H9 (cell line): ENCODE measurements around the gene RAB3GAP2. TPM values are rescaled to one million over a fixed set of nuclear protein-coding genes. Genes with fewer than 3 reads are reported as not detected.

Experiments
- DNase-seq: peaks from one replicate; pipeline ENCODE4 v3.0.0-alpha.2; 2017
- H2AFZ ChIP-seq: one replicate; pipeline ENCODE4 v1.6.1; 2013; ENCODE audit warnings: mild to moderate bottlenecking, low read length, control low read depth, moderate library complexity
- H2AK5ac ChIP-seq: 2 replicates; pipeline ENCODE4 v1.6.1; 2013; ENCODE audit warnings: low read length, control low read depth, mixed read lengths; ENCODE audit not compliant: insufficient read length
- H2BK120ac ChIP-seq: one replicate; pipeline ENCODE4 v1.6.1; 2013; ENCODE audit warnings: low read depth, mild to moderate bottlenecking, low read length, control low read depth, inconsistent platforms; ENCODE audit not compliant: poor library complexity, severe bottlenecking
- H2BK12ac ChIP-seq: 2 replicates; pipeline ENCODE4 v1.6.1; 2013; ENCODE audit warnings: low read length, control low read depth, mixed read lengths, low read depth; ENCODE audit not compliant: insufficient read length
- H2BK15ac ChIP-seq: 2 replicates; pipeline ENCODE4 v1.6.1; 2013; ENCODE audit warnings: low read depth, low read length, control low read depth
- H2BK20ac ChIP-seq: one replicate; pipeline ENCODE4 v1.6.1; 2013; ENCODE audit warnings: low read depth, mild to moderate bottlenecking, low read length, control low read depth, inconsistent platforms; ENCODE audit not compliant: poor library complexity, severe bottlenecking
- H2BK5ac ChIP-seq: 2 replicates; pipeline ENCODE4 v1.6.1; 2013; ENCODE audit warnings: low read length, control low read depth, mixed read lengths; ENCODE audit not compliant: insufficient read length
- H3K14ac ChIP-seq: 2 replicates; pipeline ENCODE4 v1.6.1; 2013; ENCODE audit warnings: low read length, control low read depth; ENCODE audit not compliant: insufficient read depth
- H3K18ac ChIP-seq: 2 replicates; pipeline ENCODE4 v1.6.1; 2013; ENCODE audit warnings: low read depth, mild to moderate bottlenecking, mixed read lengths, low read length, control low read depth; ENCODE audit not compliant: insufficient read length
- H3K23ac ChIP-seq: 2 replicates; pipeline ENCODE4 v1.6.1; 2013; ENCODE audit warnings: low read length, control low read depth, mixed read lengths, low read depth; ENCODE audit not compliant: insufficient read length
- H3K23me2 ChIP-seq: 2 replicates; pipeline ENCODE4 v1.6.1; 2013; ENCODE audit warnings: low read depth, mild to moderate bottlenecking, mixed read lengths, low read length, control low read depth; ENCODE audit not compliant: insufficient read length, poor library complexity, severe bottlenecking
- H3K27ac ChIP-seq: 2 replicates; pipeline ENCODE4 v1.5.1; 2013; ENCODE audit warnings: low read length, control low read depth, mixed read lengths, low read depth; ENCODE audit not compliant: insufficient read length
- H3K27me3 ChIP-seq: 2 replicates; pipeline ENCODE4 v1.6.1; 2013; ENCODE audit warnings: low read length, control low read depth, inconsistent platforms; ENCODE audit not compliant: insufficient read depth
- H3K4ac ChIP-seq: 2 replicates; pipeline ENCODE4 v1.6.1; 2013; ENCODE audit warnings: low read depth, mild to moderate bottlenecking, control low read depth, inconsistent platforms, low read length, moderate library complexity
- H3K4me1 ChIP-seq: 2 replicates; pipeline ENCODE4 v1.6.1; 2013; ENCODE audit warnings: low read length, control low read depth, inconsistent platforms; ENCODE audit not compliant: insufficient read depth
- H3K4me2 ChIP-seq: 2 replicates; pipeline ENCODE4 v1.6.1; 2013; ENCODE audit warnings: low read length, control low read depth, mixed read lengths; ENCODE audit not compliant: insufficient read length, insufficient read depth
- H3K56ac ChIP-seq: 2 replicates; pipeline ENCODE4 v1.6.1; 2013; ENCODE audit warnings: low read depth, mild to moderate bottlenecking, mixed read lengths, low read length, control low read depth; ENCODE audit not compliant: insufficient read length
- H3K79me1 ChIP-seq: 2 replicates; pipeline ENCODE4 v1.6.1; 2013; ENCODE audit warnings: low read depth, mild to moderate bottlenecking, moderate library complexity, low read length, control low read depth, inconsistent platforms; ENCODE audit not compliant: insufficient read depth, poor library complexity, severe bottlenecking
- H3K79me2 ChIP-seq: 2 replicates; pipeline ENCODE4 v1.6.1; 2013; ENCODE audit warnings: low read length, control low read depth, inconsistent platforms; ENCODE audit not compliant: insufficient read depth
- H3K9ac ChIP-seq: 2 replicates; pipeline ENCODE4 v1.6.1; 2013; ENCODE audit warnings: low read length, control low read depth, mixed read lengths; ENCODE audit not compliant: insufficient read length; ENCODE audit errors: extremely low read depth
- H3K9me3 ChIP-seq: one replicate; pipeline ENCODE4 v1.6.1; 2013; ENCODE audit warnings: low read depth, low read length, inconsistent platforms; ENCODE audit not compliant: control insufficient read depth
- H3T11ph ChIP-seq: one replicate; pipeline ENCODE4 v1.6.1; 2013; ENCODE audit warnings: mild to moderate bottlenecking, low read length, control low read depth, inconsistent platforms
- H4K20me1 ChIP-seq: one replicate; pipeline ENCODE4 v1.6.1; 2013; ENCODE audit not compliant: control insufficient read depth, insufficient read length, insufficient read depth
- H4K5ac ChIP-seq: 2 replicates; pipeline ENCODE4 v1.6.1; 2013; ENCODE audit warnings: low read depth, mild to moderate bottlenecking, mixed read lengths, low read length, control low read depth; ENCODE audit not compliant: insufficient read length
- H4K8ac ChIP-seq: replicated peaks from 2 replicates; pipeline ENCODE4 v1.6.1; 2013; ENCODE audit warnings: low read length, control low read depth, mixed read lengths, low read depth; ENCODE audit not compliant: insufficient read length
- H4K91ac ChIP-seq: 2 replicates; pipeline ENCODE4 v1.6.1; 2013; ENCODE audit warnings: low read depth, mild to moderate bottlenecking, moderate library complexity, mixed read lengths, low read length, control low read depth; ENCODE audit not compliant: insufficient read length
- H3K27ac Mint-ChIP-seq, 3 experiments: 2 replicates in 2 of 3; 3 replicates in 1 of 3; pipeline ENCODE4 v1.8.0; 2020 to 2021; ENCODE audit warnings: mixed read lengths in 3 of 3, mild to moderate bottlenecking in 1 of 3, moderate library complexity in 1 of 3
- H3K27me3 Mint-ChIP-seq: 2 replicates; pipeline ENCODE4 v1.8.0; 2021; ENCODE audit warnings: low read depth, mild to moderate bottlenecking, moderate library complexity, mixed read lengths
- H3K36me3 Mint-ChIP-seq, 3 experiments: 2 replicates in 2 of 3; 3 replicates in 1 of 3; pipeline ENCODE4 v1.8.0; 2020 to 2021; ENCODE audit warnings: low read depth in 3 of 3, mixed read lengths in 3 of 3; ENCODE audit not compliant: insufficient read depth in 1 of 3
- H3K4me1 Mint-ChIP-seq, 2 experiments: 2 replicates each; pipeline ENCODE4 v1.8.0; 2020; ENCODE audit warnings: mixed read lengths in 2 of 2
- H3K4me3 Mint-ChIP-seq, 2 experiments: 2 replicates in 1 of 2; 3 replicates in 1 of 2; pipeline ENCODE4 v1.8.0; 2020 to 2021; ENCODE audit warnings: mild to moderate bottlenecking in 2 of 2, mixed read lengths in 2 of 2, moderate library complexity in 1 of 2
- H3K9me3 Mint-ChIP-seq, 2 experiments: 2 replicates in 1 of 2; 3 replicates in 1 of 2; pipeline ENCODE4 v1.8.0; 2020; ENCODE audit warnings: mild to moderate bottlenecking in 2 of 2, mixed read lengths in 2 of 2, moderate library complexity in 1 of 2
- WGBS: extraction: QIAGEN DNeasy Blood & Tissue Kit; methylation state at CpG from one replicate; pipeline ENCODE4 v1.1.7; 2013; ENCODE audit warnings: missing lambda C conversion rate, low lambda C conversion rate, mixed read lengths; ENCODE audit not compliant: insufficient read length; ENCODE audit errors: extremely low coverage; 5-methylcytosine and 5-hydroxymethylcytosine counted together
- total RNA-seq: library from RNA; stranded (reverse); gene quantifications from 2 replicates; pipeline ENCODE4 v1.2.1, GENCODE V29; 2021
- TF ChIP-seq, protein P1 (sequence below): fragments of 200-600 bp; sonication (generic); conservative IDR thresholded peaks from 3 replicates; pipeline ENCODE4 v1.8.0; 2021; ENCODE audit warnings: antibody characterized with exemption, mild to moderate bottlenecking

RAB3GAP2 gene
- total RNA-seq, 1 experiment from 2014 or later, result 48.3 TPM

- Histone ChIP-seq H3K4me1 (no peaks in the 10 kb centered on the region), H3K79me2 (no peaks in the 10 kb centered on the region), H2AK5ac (no peak overlapping the region), H3K4ac (no peak overlapping the region), H2BK120ac (no peak overlapping the region), H3K79me1 (no peaks in the 10 kb centered on the region), H3K18ac (no peak overlapping the region), H2BK12ac (no peak overlapping the region), H3K9ac (no peak overlapping the region), H3T11ph (no peak overlapping the region), H2BK15ac (no peak overlapping the region), H3K27me3 (no peaks in the 10 kb centered on the region), H4K20me1 (no peaks in the 10 kb centered on the region), H4K91ac (no peak overlapping the region), H3K27ac (no peak overlapping the region), H4K8ac (no peak overlapping the region), H3K4me2 (no peak overlapping the region), H3K56ac (no peak overlapping the region), H4K5ac (no peak overlapping the region), H3K14ac (no peak overlapping the region), H2BK20ac (no peak overlapping the region), H3K23me2 (no peaks in the 10 kb centered on the region), H3K23ac (no peak overlapping the region), H2BK5ac (no peak overlapping the region), H2AFZ (no peak overlapping the region), H3K9me3 (no peaks in the 10 kb centered on the region)
- H3K27me3 Mint-ChIP-seq, result no peaks in the 10 kb centered on the region
- peak overlapping the region in 1 of 3 experiments; percentile 69; a peak in 1 of 7 replicates for H3K27ac Mint-ChIP-seq
- no peak for DNase-seq
- no peak overlapping the region for H3K4me3 Mint-ChIP-seq
- WGBS, result no CpG with 5 or more reads among the region's 5 CpGs
- H3K36me3 Mint-ChIP-seq, result peaks cover 20 to 51% (median 46%) of the 10 kb centered on the region in 3 experiments; a peak in 6 of 7 replicates
- TF ChIP-seq, protein P1, sequence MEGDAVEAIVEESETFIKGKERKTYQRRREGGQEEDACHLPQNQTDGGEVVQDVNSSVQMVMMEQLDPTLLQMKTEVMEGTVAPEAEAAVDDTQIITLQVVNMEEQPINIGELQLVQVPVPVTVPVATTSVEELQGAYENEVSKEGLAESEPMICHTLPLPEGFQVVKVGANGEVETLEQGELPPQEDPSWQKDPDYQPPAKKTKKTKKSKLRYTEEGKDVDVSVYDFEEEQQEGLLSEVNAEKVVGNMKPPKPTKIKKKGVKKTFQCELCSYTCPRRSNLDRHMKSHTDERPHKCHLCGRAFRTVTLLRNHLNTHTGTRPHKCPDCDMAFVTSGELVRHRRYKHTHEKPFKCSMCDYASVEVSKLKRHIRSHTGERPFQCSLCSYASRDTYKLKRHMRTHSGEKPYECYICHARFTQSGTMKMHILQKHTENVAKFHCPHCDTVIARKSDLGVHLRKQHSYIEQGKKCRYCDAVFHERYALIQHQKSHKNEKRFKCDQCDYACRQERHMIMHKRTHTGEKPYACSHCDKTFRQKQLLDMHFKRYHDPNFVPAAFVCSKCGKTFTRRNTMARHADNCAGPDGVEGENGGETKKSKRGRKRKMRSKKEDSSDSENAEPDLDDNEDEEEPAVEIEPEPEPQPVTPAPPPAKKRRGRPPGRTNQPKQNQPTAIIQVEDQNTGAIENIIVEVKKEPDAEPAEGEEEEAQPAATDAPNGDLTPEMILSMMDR, result no peak
- H3K9me3 Mint-ChIP-seq, result no peaks in the 10 kb centered on the region
- no peaks in the 10 kb centered on the region for H3K4me1 Mint-ChIP-seq
Measured at GRCh38 chr1:220144051-220144450, 128.2 kb downstream of the RAB3GAP2 start.
